GM12865 (cell line): ENCODE data around the gene LHX6.

Experiments used
- DNase-seq: peaks from one replicate; pipeline ENCODE4 v3.0.0; 2010; ENCODE audit warnings: low read depth
- H3K4me3 ChIP-seq: 2 replicates; pipeline ENCODE4 v1.5.1; 2011; ENCODE audit warnings: mild to moderate bottlenecking, low read depth, low read length, control low read depth
- TF ChIP-seq, protein P1 (sequence below): IDR thresholded peaks from 2 replicates; pipeline ENCODE4 v1.5.1; 2011; ENCODE audit warnings: low read length, control low read depth, low read depth, inconsistent platforms; ENCODE audit not compliant: insufficient read depth; ENCODE audit errors: missing control alignments

The LHX6 gene

GRCh38 chr9:122192261-122192875, 36.4 kb downstream of the LHX6 start:
- DNase-seq = no peak
- TF ChIP-seq, protein P1, sequence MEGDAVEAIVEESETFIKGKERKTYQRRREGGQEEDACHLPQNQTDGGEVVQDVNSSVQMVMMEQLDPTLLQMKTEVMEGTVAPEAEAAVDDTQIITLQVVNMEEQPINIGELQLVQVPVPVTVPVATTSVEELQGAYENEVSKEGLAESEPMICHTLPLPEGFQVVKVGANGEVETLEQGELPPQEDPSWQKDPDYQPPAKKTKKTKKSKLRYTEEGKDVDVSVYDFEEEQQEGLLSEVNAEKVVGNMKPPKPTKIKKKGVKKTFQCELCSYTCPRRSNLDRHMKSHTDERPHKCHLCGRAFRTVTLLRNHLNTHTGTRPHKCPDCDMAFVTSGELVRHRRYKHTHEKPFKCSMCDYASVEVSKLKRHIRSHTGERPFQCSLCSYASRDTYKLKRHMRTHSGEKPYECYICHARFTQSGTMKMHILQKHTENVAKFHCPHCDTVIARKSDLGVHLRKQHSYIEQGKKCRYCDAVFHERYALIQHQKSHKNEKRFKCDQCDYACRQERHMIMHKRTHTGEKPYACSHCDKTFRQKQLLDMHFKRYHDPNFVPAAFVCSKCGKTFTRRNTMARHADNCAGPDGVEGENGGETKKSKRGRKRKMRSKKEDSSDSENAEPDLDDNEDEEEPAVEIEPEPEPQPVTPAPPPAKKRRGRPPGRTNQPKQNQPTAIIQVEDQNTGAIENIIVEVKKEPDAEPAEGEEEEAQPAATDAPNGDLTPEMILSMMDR = no peak
- no peak overlapping the region for H3K4me3 ChIP-seq

DNA sequence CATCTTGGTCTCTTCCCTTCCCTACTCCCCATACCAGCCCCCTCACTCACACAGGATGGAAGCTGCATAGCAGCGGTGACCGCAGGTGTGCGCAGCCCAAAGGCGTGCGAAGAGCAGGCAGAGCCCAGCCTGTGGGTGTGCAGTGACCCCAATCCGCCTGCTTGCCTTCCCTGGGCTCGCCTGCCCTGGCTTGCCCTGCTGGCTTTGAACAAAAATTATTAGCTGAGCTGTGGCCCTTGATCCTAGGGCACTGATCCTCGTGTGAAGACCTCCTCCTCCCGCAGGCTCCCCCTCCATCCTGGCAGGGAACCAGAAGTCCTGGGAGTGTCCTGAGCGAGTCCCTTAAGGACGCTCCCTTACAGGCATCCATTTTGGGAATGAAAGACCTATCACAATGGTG, 37.2 kb downstream of the LHX6 start:
- no peak for DNase-seq
- H3K4me3 ChIP-seq = no peak overlapping the region
- TF ChIP-seq, protein P1 = no peak

DNA sequence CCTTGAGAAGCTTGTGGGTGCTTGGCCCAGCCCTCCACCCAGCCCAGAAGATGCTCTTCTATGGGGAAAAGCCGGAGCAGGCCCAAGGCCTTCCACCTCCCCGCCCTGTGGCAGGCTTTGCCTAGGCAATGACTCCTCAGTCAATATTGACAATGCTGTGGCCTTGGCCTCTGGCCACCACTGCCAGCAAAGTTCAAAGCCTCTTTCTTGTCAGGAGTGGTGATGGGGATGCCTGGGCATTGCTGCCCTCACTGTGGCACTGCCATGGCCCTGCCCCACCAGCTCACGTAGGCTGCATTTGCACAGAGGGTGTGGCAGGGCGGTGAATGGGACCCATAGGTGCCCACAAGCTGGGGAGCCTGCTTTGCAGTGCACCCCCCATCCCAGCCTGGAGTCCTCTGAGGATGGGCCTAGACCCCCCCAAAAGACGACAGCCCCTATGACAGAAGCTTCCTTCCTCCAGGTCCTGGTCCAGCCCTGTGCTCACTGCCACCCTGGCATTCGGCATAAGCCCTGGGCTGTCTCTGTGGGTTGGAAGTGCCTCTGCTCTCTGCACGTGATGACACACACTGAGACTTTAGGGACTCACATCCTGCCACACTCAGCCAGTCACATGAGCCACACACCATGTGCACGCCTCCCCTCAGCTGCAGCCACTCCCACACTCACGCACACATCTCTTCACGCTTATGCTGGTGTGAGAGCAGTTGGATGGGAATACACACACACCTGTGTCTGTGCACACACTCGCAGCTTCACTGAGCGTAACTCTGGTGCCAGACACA, 38.0 kb downstream of the LHX6 start:
- peak; percentile 29 for DNase-seq
- no peak overlapping the region for H3K4me3 ChIP-seq
- TF ChIP-seq, protein P1 = no peak

- TF ChIP-seq, protein P1 = no peak
- no peak overlapping the region for H3K4me3 ChIP-seq
- no peak for DNase-seq
Measured at GRCh38 chr9:122188369-122188768, 40.4 kb downstream of the LHX6 start.

DNA sequence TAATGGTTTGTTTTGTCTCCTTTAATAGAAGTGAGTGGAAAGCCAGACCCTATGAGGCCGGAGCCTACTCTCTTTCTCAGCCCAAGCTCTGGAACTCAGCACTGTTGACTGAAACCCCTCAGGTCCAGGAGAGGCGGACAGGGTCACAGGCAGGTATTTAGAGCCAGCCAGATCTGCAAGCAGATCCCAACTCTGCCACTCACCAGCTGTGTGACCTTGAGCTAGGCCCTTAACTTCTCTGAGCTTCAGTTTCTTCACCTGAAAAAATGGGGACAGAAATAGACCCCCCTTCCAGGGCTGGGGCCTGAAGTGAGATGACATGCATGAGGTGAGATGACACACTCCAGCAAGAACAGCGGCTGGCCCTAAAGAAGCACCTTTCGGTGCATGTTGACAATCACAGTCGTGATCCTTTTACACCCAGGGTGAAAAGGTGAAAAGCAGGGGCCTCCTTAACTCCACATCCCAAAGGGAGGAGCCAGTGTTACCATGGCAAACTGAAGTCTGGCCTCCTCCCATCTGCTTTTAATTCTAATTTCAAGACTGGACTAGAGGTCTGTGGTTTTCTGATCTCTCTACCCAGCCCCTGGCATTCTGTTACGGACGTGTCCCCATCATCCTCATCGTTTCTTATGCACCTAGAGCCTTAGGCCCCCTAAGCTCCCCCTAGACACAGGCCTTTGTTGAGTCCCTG, 41.8 kb downstream of the LHX6 start:
- no peak for DNase-seq
- no peak overlapping the region for H3K4me3 ChIP-seq
- TF ChIP-seq, protein P1 = no peak

GRCh38 chr9:122186301-122186700, 42.5 kb downstream of the LHX6 start:
- no peak overlapping the region for H3K4me3 ChIP-seq
- no peak for DNase-seq
- TF ChIP-seq, protein P1 = no peak
